ENCODE data around the gene AHNAK2.
A peak's percentile ranks its signal among the peaks of the same experiment; 100 is the strongest.
"Not testable (repeated sequence)": the region's sequence is repeated elsewhere in the genome, so short reads cannot be mapped to it uniquely, and the experiment has no call there.

Gene AHNAK2

GRCh38 chr14:104977681-104978653 lies at the start of gene AHNAK2:
AHNAK2 (minus strand) TSS chr14:104978374; CDS start chr14:104978237, 137 bp downstream.
- Histone ChIP-seq H3K9me2 (replicated peaks; ENCODE audit: control insufficient read depth, low read length) (no peaks in the 10 kb centered on the region), H3K4me1 (ENCODE audit: control insufficient read depth, low read length) (peaks cover 14% of the 10 kb centered on the region), H3K79me2 (ENCODE audit: control insufficient read depth, low read length) (no peaks in the 10 kb centered on the region), H3K9me3 (ENCODE audit: control insufficient read depth, insufficient read depth, low read length) (no peaks in the 10 kb centered on the region), H3K4me2 (ENCODE audit: low read length) (peak within 1 kb of the TSS; percentile 54), H3F3A (ENCODE audit: control insufficient read depth, insufficient read depth) (no peaks in the 10 kb centered on the region), H3K27ac (ENCODE audit: low read depth, low read length) (no peak within 1 kb of the TSS), H4K20me1 (ENCODE audit: control insufficient read depth, insufficient read depth, low read depth, low read length) (no peaks in the 10 kb centered on the region), H3K27me3 (ENCODE audit: control insufficient read depth, low read length) (peaks cover 46% of the 10 kb centered on the region), H3K4me3 (ENCODE audit: low read length) (peak within 1 kb of the TSS; percentile 55), H3K36me3 (ENCODE audit: control insufficient read depth, low read length) (no peaks in the 10 kb centered on the region)
- TF ChIP-seq, protein P1, sequence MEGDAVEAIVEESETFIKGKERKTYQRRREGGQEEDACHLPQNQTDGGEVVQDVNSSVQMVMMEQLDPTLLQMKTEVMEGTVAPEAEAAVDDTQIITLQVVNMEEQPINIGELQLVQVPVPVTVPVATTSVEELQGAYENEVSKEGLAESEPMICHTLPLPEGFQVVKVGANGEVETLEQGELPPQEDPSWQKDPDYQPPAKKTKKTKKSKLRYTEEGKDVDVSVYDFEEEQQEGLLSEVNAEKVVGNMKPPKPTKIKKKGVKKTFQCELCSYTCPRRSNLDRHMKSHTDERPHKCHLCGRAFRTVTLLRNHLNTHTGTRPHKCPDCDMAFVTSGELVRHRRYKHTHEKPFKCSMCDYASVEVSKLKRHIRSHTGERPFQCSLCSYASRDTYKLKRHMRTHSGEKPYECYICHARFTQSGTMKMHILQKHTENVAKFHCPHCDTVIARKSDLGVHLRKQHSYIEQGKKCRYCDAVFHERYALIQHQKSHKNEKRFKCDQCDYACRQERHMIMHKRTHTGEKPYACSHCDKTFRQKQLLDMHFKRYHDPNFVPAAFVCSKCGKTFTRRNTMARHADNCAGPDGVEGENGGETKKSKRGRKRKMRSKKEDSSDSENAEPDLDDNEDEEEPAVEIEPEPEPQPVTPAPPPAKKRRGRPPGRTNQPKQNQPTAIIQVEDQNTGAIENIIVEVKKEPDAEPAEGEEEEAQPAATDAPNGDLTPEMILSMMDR (IDR thresholded peaks at IDR 0.05; ENCODE audit: low read depth, low read length, poor library complexity, severe bottlenecking), result no peak
- no peak; the same call in 1 of the 2 replicates for TF ChIP-seq EZH2phosphoT487 (IDR thresholded peaks at IDR 0.05; ENCODE audit: borderline replicate concordance, low read length)

DNA sequence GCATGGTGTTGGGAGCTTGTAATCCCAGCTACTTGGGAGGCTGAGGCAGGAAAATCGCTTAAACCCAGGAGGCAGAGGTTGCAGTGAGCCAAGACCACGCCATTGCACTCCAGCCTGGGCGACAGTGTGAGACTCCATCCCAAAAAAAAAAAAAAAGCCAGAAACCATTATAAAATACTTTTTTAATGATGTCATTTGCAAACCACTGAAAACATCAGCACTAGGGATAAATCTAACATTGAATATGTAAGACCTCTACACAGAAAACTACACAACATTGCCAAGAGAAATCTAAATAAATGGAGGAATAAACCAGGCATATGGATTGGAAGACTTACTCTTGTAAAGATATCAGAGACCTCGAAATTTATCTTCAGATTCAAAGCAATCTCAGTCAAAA lies 49.5 kb upstream of the AHNAK2 start:
- H4K20me1 ChIP-seq (ENCODE audit: control insufficient read depth, insufficient read depth, low read depth, low read length); H3K9me2 ChIP-seq (replicated peaks; ENCODE audit: control insufficient read depth, low read length); H3K9me3 ChIP-seq (ENCODE audit: control insufficient read depth, insufficient read depth, low read length); H3K79me2 ChIP-seq (ENCODE audit: control insufficient read depth, low read length); H3K27ac ChIP-seq (ENCODE audit: low read depth, low read length); H3K36me3 ChIP-seq (ENCODE audit: control insufficient read depth, low read length); H3K27me3 ChIP-seq (ENCODE audit: control insufficient read depth, low read length): not testable (repeated sequence)
- Histone ChIP-seq H3F3A (ENCODE audit: control insufficient read depth, insufficient read depth) (peaks cover 10% of the 10 kb centered on the region), H3K4me1 (ENCODE audit: control insufficient read depth, low read length) (peaks cover 24% of the 10 kb centered on the region), H3K4me3 (ENCODE audit: low read length) (peak overlapping the region; percentile 38; the same call in 1 of the 2 replicates), H3K4me2 (ENCODE audit: low read length) (peak overlapping the region; percentile 51; the same call in 1 of the 2 replicates)

DNA sequence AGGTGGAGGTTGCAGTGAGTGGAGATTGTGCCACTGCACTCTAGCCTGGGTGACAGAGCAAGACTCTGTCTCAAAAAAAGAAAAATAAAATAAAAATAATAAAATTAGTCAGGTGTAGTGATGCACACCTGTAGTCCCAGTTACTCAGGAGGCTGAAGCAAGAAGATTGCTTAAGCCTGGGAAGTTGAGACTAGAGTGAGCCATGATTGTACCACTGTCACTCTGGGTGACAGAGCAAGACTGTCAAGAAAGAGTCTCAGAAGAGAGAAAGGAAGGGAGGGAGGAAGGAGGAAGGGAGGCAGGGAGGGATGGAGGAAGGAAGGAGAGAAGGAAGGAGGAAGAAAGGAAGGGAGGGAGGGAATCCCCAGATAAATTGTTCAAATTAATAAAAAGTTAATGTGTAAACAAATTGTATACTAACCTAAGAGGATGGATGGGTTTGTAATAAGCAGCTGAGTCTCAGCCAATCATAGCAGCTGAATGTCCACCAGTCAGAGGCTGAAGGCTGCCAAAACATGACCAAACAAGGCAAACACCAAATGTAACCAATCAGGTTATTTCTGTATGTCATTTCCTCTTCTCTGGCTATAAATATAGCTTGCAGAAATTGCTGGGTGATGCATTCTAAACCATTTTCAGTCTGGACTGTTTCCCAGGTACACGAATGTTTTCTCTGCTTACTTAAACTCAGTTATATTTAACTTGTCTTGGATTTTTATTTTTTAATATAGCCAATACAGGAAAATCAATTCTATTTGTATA lies 48.8 kb upstream of the AHNAK2 start:
- peaks cover 8% of the 10 kb centered on the region for H3K79me2 ChIP-seq (ENCODE audit: control insufficient read depth, low read length)

More for the DNA sequence above, 48.8 kb upstream of the AHNAK2 start:
- no peaks in the 10 kb centered on the region for H4K20me1 ChIP-seq (ENCODE audit: control insufficient read depth, insufficient read depth, low read depth, low read length)
- peaks cover 10% of the 10 kb centered on the region for H3F3A ChIP-seq (ENCODE audit: control insufficient read depth, insufficient read depth)
- peak overlapping the region; percentile 7; the same call in 1 of the 2 replicates for H3K27ac ChIP-seq (ENCODE audit: low read depth, low read length)
- H3K4me1 ChIP-seq (ENCODE audit: control insufficient read depth, low read length), result peaks cover 28% of the 10 kb centered on the region
- no peaks in the 10 kb centered on the region for H3K9me2 ChIP-seq (replicated peaks; ENCODE audit: control insufficient read depth, low read length)
- no peak for TF ChIP-seq EZH2phosphoT487 (IDR thresholded peaks at IDR 0.05; ENCODE audit: borderline replicate concordance, low read length)
- TF ChIP-seq, protein P1 (IDR thresholded peaks at IDR 0.05; ENCODE audit: low read depth, low read length, poor library complexity, severe bottlenecking), result no peak
- peaks cover 3% of the 10 kb centered on the region; the same call in 1 of the 2 replicates for H3K9me3 ChIP-seq (ENCODE audit: control insufficient read depth, insufficient read depth, low read length)
- H3K4me3 ChIP-seq (ENCODE audit: low read length), result peak overlapping the region; percentile 38
- H3K36me3 ChIP-seq (ENCODE audit: control insufficient read depth, low read length), result peaks cover 3% of the 10 kb centered on the region; the same call in 1 of the 2 replicates
- H3K4me2 ChIP-seq (ENCODE audit: low read length), result peak overlapping the region; percentile 51
- H3K27me3 ChIP-seq (ENCODE audit: control insufficient read depth, low read length), result no peaks in the 10 kb centered on the region

All from DOHH2 (cell line).